IMR-90 (cell line): Measurements from ENCODE around the gene BTG4. TPM values are rescaled to one million over a fixed set of nuclear protein-coding genes. Genes with fewer than 3 reads are reported as not detected.

Experiments
- CEBPB ChIP-seq: IDR thresholded peaks from 2 replicates; pipeline ENCODE4 v1.6.1; 2012; ENCODE audit warnings: low read depth, low read length, improper control_type of control experiment
- CHD1 ChIP-seq: IDR thresholded peaks from 2 replicates; pipeline ENCODE4 v1.6.1; 2012; ENCODE audit warnings: low read depth, low read length, improper control_type of control experiment
- NFE2L2 ChIP-seq: fragments of 150-350 bp; IDR thresholded peaks from 2 replicates; pipeline ENCODE4 v1.6.1; 2016; ENCODE audit warnings: low read depth, mild to moderate bottlenecking, low read length
- SMC3 ChIP-seq: fragments of 150-350 bp; IDR thresholded peaks from 2 replicates; pipeline ENCODE4 v1.6.1; 2016; ENCODE audit warnings: low read depth, mild to moderate bottlenecking, antibody characterized with exemption, low read length, moderate library complexity
- polyA plus RNA-seq, 3 experiments: library from polyadenylated mRNA; depleted of rRNA; stranded (reverse); fragments of >200 nt; gene quantifications; 2 replicates each; pipeline ENCODE4 v1.2.3, GENCODE V29; 2012; ENCODE audit warnings: low replicate concordance in 1 of 3
- total RNA-seq: library from RNA; depleted of rRNA; stranded (reverse); fragments of >200 nt; gene quantifications from 2 replicates; pipeline ENCODE4 v1.2.3, GENCODE V29; 2012
- TF ChIP-seq, protein P1 (sequence below): conservative IDR thresholded peaks from 2 replicates; pipeline ENCODE4 v1.5.1; 2012; ENCODE audit warnings: mild to moderate bottlenecking, low read depth, low read length, improper control_type of control experiment
- TF ChIP-seq, protein P2 (sequence below): fragments of 150-350 bp; IDR thresholded peaks from 2 replicates; pipeline ENCODE4 v1.6.1; 2016; ENCODE audit warnings: low read depth, mild to moderate bottlenecking, low read length, moderate library complexity, borderline replicate concordance

The BTG4 gene
- total and polyA plus RNA-seq, 2 of the 4 experiments (the other 2 are of a cell fraction), result not detected

DNA sequence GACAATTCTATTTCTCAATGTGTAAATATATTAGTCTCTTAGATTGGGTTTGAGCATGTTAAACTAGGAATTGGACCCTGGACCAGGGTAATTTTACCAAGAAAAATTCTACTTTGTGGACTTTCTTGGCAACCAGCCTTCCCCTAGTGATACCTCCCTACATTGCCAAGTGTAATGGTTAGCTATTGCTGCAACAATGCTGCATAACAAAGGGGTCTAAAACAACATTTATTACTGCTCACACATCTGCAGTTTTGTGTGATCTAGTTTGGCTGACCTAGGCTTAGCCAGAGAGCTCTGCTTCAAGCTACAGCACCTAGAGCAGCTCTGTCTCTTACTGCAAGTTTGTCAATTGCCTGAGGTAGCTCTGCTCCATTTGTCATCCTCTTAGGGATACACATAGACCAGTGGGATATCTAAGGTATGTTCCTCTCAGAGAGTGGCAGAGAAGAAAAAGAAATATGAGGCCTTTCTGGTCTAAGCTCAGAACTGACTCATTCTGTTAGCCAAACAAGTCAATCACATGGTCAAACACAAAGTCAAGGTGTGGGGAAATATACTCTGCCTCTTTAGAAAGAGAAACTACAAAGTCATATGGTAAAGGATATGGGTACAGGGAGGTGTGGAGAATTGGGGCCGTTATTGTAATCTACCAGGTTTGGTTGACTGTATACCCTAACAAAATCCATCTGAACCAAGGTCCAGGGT lies 26.4 kb upstream of the BTG4 start (continued):
- TF ChIP-seq, protein P1, sequence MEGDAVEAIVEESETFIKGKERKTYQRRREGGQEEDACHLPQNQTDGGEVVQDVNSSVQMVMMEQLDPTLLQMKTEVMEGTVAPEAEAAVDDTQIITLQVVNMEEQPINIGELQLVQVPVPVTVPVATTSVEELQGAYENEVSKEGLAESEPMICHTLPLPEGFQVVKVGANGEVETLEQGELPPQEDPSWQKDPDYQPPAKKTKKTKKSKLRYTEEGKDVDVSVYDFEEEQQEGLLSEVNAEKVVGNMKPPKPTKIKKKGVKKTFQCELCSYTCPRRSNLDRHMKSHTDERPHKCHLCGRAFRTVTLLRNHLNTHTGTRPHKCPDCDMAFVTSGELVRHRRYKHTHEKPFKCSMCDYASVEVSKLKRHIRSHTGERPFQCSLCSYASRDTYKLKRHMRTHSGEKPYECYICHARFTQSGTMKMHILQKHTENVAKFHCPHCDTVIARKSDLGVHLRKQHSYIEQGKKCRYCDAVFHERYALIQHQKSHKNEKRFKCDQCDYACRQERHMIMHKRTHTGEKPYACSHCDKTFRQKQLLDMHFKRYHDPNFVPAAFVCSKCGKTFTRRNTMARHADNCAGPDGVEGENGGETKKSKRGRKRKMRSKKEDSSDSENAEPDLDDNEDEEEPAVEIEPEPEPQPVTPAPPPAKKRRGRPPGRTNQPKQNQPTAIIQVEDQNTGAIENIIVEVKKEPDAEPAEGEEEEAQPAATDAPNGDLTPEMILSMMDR, result no peak
- TF ChIP-seq CHD1 (no peak), SMC3 (no peak), NFE2L2 (no peak), CEBPB (no peak)
- TF ChIP-seq, protein P2, sequence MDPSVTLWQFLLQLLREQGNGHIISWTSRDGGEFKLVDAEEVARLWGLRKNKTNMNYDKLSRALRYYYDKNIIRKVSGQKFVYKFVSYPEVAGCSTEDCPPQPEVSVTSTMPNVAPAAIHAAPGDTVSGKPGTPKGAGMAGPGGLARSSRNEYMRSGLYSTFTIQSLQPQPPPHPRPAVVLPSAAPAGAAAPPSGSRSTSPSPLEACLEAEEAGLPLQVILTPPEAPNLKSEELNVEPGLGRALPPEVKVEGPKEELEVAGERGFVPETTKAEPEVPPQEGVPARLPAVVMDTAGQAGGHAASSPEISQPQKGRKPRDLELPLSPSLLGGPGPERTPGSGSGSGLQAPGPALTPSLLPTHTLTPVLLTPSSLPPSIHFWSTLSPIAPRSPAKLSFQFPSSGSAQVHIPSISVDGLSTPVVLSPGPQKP, result no peak
